Esophagus squamous epithelium (tissue), 5 donors: Measurements from ENCODE around the gene TAS1R2. TPM values are rescaled to one million over a fixed set of nuclear protein-coding genes. Genes with fewer than 3 reads are reported as not detected.
"Not testable (repeated sequence)": the region's sequence is repeated elsewhere in the genome, so short reads cannot be mapped to it uniquely, and the experiment has no call there.

Experiments used
- DNase-seq: peaks from one replicate; lab custom pipeline; 2025; lab: John Stamatoyannopoulos, UW
- H3K27ac ChIP-seq, 4 donors: fragments of 200-600 bp; sonication (generic); one replicate each; pipeline ENCODE4 v1.5.1; 2016 to 2019; ENCODE audit warnings: mild to moderate bottlenecking in 1 of 4
- H3K27me3 ChIP-seq, 4 donors: fragments of 200-600 bp; sonication (generic); 1 replicate in 3 of 4; 2 replicates in 1 of 4; pipeline versions ENCODE4 v1.5.1 to v1.6.0; 2017 to 2021; ENCODE audit warnings: antibody characterized with exemption in 1 of 4
- H3K36me3 ChIP-seq, 3 donors: fragments of 200-600 bp; sonication (generic); one replicate each; pipeline ENCODE4 v1.5.1; 2016 to 2019
- H3K4me1 ChIP-seq, 3 donors: fragments of 200-600 bp; sonication (generic); one replicate each; pipeline ENCODE4 v1.5.1; 2017 to 2019
- H3K4me3 ChIP-seq, 4 donors: fragments of 200-600 bp; sonication (generic); 1 replicate in 3 of 4; 2 replicates in 1 of 4; pipeline ENCODE4 v1.5.1; 2016 to 2019; ENCODE audit warnings: mild to moderate bottlenecking in 2 of 4, moderate library complexity in 1 of 4
- H3K9me3 ChIP-seq, 3 donors: fragments of 200-600 bp; sonication (generic); one replicate each; pipeline ENCODE4 v1.5.1; 2016 to 2019
- CTCF ChIP-seq, 6 experiments: fragments of 450-650 bp in 4 of 6; fragments of 200-600 bp in 2 of 6; sonication (generic) in 2 of 6; IDR thresholded peaks; one replicate each; pipeline ENCODE4 v1.5.1; 2016 to 2019; ENCODE audit warnings: antibody characterized with exemption in 6 of 6, mild to moderate bottlenecking in 4 of 6, moderate library complexity in 4 of 6
- POLR2A ChIP-seq, 4 donors: fragments of 450-650 bp; IDR thresholded peaks; one replicate each; pipeline ENCODE4 v1.6.1; 2017; ENCODE audit warnings: antibody characterized with exemption in 4 of 4, mild to moderate bottlenecking in 4 of 4, moderate library complexity in 3 of 4
- WGBS, 2 donors: methylation state at CpG; one replicate each; pipeline ENCODE4 v1.1.5; 2018; 5-methylcytosine and 5-hydroxymethylcytosine counted together
- intact Hi-C: fragments of 100-400 bp; cut with DNase I; formaldehyde crosslinking; loops from one replicate; pipeline ENCODE4 v1.15.0; 2022
- total RNA-seq, 4 donors: library from RNA; depleted of rRNA; stranded (reverse); fragments of >200 nt; gene quantifications; one replicate each; pipeline ENCODE4 v1.1.0, GENCODE V29; 2016
- donor health status: DM: yes; HTN: yes; CAD: no.

TAS1R2 gene
- total RNA-seq, 4 donors from 2014 or later = not detected

GRCh38 chr1:18874036-18874435 lies 14.6 kb upstream of the TAS1R2 start:
- intact Hi-C loops = no loop called here
- no peaks in the 10 kb centered on the region for H3K9me3 ChIP-seq

GRCh38 chr1:18872071-18872611 lies 12.7 kb upstream of the TAS1R2 start:
- H3K4me1 ChIP-seq = peaks cover 0 to 10% (median 0%) of the 10 kb centered on the region in 3 donors
- H3K36me3 ChIP-seq = peaks cover 0 to 58% (median 0%) of the 10 kb centered on the region in 3 donors
- WGBS, 2 donors = 78% methylated on average over 5 of the region's 8 CpGs; no CpG with 5 or more reads in 1 of the 2 donors
- no peak overlapping the region for H3K27ac ChIP-seq
- TF ChIP-seq CTCF (IDR thresholded peaks at IDR 0.05) (no peak), POLR2A (IDR thresholded peaks at IDR 0.05) (no peak)
- intact Hi-C loops = no loop called here
- DNase-seq = no peak
- no peak overlapping the region for H3K4me3 ChIP-seq
- peaks cover 0 to 16% (median 0%) of the 10 kb centered on the region in 4 donors for H3K27me3 ChIP-seq
- no peaks in the 10 kb centered on the region for H3K9me3 ChIP-seq

More at GRCh38 chr1:18874036-18874435, 14.6 kb upstream of the TAS1R2 start:
- Histone ChIP-seq H3K36me3 (peaks cover 0 to 64% (median 0%) of the 10 kb centered on the region in 3 donors), H3K27me3 (peaks cover 0 to 1% (median 0%) of the 10 kb centered on the region in 4 donors), H3K4me3 (no peak overlapping the region), H3K27ac (no peak overlapping the region), H3K4me1 (peaks cover 0 to 11% (median 0%) of the 10 kb centered on the region in 3 donors)
- WGBS, 2 donors = 85 to 92% methylated on average over 3 to 4 of the region's 6 CpGs
- no peak for TF ChIP-seq POLR2A (IDR thresholded peaks at IDR 0.05)
- TF ChIP-seq CTCF (IDR thresholded peaks at IDR 0.05) = no peak
- DNase-seq = no peak

GRCh38 chr1:18871401-18872070 lies 12.1 kb upstream of the TAS1R2 start:
- Histone ChIP-seq H3K4me1 (peaks cover 0 to 10% (median 0%) of the 10 kb centered on the region in 3 donors), H3K4me3 (no peak overlapping the region), H3K36me3 (peaks cover 0 to 52% (median 0%) of the 10 kb centered on the region in 3 donors), H3K27ac (no peak overlapping the region), H3K27me3 (peaks cover 0 to 17% (median 0%) of the 10 kb centered on the region in 4 donors), H3K9me3 (no peaks in the 10 kb centered on the region)
- intact Hi-C loops = no loop called here
- DNase-seq = no peak
- 80 to 100% methylated on average over 1 to 2 of the region's 7 CpGs for WGBS, 2 donors
- TF ChIP-seq CTCF (IDR thresholded peaks at IDR 0.05) = no peak
- no peak for TF ChIP-seq POLR2A (IDR thresholded peaks at IDR 0.05)

GRCh38 chr1:18870957-18871356 lies 11.5 kb upstream of the TAS1R2 start:
- intact Hi-C loops = no loop called here
- H3K4me1 ChIP-seq = peaks cover 0 to 10% (median 0%) of the 10 kb centered on the region in 3 donors
- peaks cover 0 to 21% (median 0%) of the 10 kb centered on the region in 4 donors for H3K27me3 ChIP-seq
- TF ChIP-seq POLR2A (IDR thresholded peaks at IDR 0.05) = no peak
- TF ChIP-seq CTCF (IDR thresholded peaks at IDR 0.05) = no peak
- no peak overlapping the region for H3K27ac ChIP-seq
- peaks cover 0 to 46% (median 0%) of the 10 kb centered on the region in 3 donors for H3K36me3 ChIP-seq
- no peaks in the 10 kb centered on the region for H3K9me3 ChIP-seq
- no peak for DNase-seq
- WGBS, 2 donors = 73 to 93% methylated on average over 7 to 10 of the region's 10 CpGs
- H3K4me3 ChIP-seq = no peak overlapping the region

- H3K4me1 ChIP-seq, DNase-seq, H3K27ac ChIP-seq, H3K4me3 ChIP-seq, H3K9me3 ChIP-seq, intact Hi-C loops: not testable (repeated sequence)
- 54 to 65% methylated on average over 3 of the region's 3 CpGs for WGBS, 2 donors
- H3K36me3 ChIP-seq = peaks cover 0 to 44% (median 0%) of the 10 kb centered on the region in 3 donors
- H3K27me3 ChIP-seq = peaks cover 0 to 26% (median 0%) of the 10 kb centered on the region in 4 donors
These were observed 11.1 kb upstream of the TAS1R2 start for GRCh38 chr1:18870595-18870865.
